ENCODE measurements around the gene ZNF732. TPM values are rescaled to one million over a fixed set of nuclear protein-coding genes. Genes with fewer than 3 reads are reported as not detected.

ZNF732 gene
- 0.81 and 0.88 TPM in 2 replicates for total RNA-seq

GRCh38 chr4:304969-305680 lies at the start of gene ZNF732:
Gene ZNF732, minus strand, starts transcription at chr4:305474. Its CDS starts 164 bp downstream, at chr4:305310.

DNA sequence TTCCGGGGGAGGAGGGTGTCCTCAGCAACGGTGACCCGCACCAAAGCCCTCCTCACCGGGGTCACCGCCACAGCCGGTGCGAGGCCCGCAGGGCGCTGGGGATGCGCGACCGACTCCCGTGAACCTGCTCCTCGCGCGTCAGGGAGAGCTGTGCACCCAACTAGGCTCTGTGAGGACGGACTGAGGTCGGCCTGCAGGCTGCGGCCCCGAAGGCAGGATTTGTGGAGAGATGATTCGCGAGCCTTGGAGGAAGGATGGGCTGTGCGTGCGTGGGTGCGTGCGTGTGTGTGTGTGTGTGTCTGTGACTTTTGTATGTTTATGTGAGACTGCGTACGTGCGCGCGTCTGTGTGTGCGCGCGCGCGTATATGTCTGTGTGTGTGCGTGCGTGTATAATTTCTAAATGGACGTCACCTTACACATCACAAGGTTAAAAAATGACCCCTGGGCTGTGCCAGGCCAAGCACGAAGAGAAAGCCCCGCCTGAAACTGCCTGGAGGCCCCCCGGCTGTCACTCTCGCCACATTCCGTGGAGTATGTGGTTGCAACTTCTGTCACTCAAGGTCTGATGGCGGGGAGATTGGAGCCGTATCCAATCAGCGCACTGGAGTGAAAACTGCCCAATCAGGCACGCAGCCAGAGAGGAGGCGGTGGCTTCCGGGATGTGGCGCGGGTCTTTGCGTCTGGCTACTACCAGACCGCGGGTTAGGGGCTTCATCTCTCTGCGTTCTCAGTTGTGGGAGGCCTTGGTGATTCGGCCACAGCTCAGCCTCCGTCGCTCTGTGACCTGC lies 32.1 kb upstream of the ZNF732 start, which contains the start of gene ZNF141:
TSS of gene ZNF141 (plus strand) at position 672 of the 789 bp plus-strand sequence. CDS start 170 bp downstream, outside the sequence.

Other genes with a start within 250 kb of the ZNF732 start
- gene ZNF718, start 181.0 kb downstream of the ZNF732 start, total RNA-seq, result 4.9 and 9.6 TPM in 2 replicates
- gene ZNF141, start 32.3 kb upstream of the ZNF732 start, total RNA-seq, result 8.6 and 14.8 TPM in 2 replicates
- 15.7 and 40.0 TPM in 2 replicates for gene ZNF721, start 193.7 kb upstream of the ZNF732 start, total RNA-seq
- gene PIGG, start 193.7 kb upstream of the ZNF732 start, total RNA-seq, result 36.1 and 60.2 TPM in 2 replicates